ENCODE measurements around the gene NPIPB2. TPM values are rescaled to one million over a fixed set of nuclear protein-coding genes. Genes with fewer than 3 reads are reported as not detected.
A peak's percentile ranks its signal among the peaks of the same experiment; 100 is the strongest.
"Not testable (repeated sequence)": the region's sequence is repeated elsewhere in the genome, so short reads cannot be mapped to it uniquely, and the experiment has no call there.

Gene NPIPB2
- total RNA-seq, 3 donors from 2014 or later = 11.1 to 17.6 (median 15.3) TPM

DNA sequence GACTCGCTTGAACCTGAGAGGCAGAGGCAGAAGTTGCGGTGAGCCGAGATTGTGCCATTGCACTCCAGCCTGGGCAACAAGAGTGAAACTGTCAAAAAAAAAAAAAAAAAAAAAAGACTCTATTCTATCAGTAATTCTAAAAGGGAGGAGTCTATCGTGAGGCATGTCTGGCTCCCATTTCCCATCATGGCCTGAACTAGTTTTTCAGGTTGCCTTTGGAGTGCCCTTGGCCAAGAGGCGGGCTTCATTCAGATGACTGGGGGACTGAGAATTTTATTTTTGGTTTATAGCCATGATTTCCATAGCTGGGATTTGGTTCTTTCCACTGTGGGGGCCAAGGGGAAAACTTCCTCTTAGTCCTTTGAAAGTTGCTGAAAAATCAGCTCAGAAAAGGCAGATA, 31.2 kb upstream of the NPIPB2 start:
- intact Hi-C loops (cut with DNase I, micrococcal nuclease) = no loop called here
- DNase-seq = no peak
- Histone ChIP-seq H3K4me3 (no peak overlapping the region), H3K4me1 (ENCODE audit: low read depth) (peaks cover 14% of the 10 kb centered on the region), H3K9me3 (no peaks in the 10 kb centered on the region), H3K36me3 (ENCODE audit: low read depth) (no peaks in the 10 kb centered on the region)
- no peak for ATAC-seq
- no peak for TF ChIP-seq CTCF (IDR thresholded peaks at IDR 0.05)

DNA sequence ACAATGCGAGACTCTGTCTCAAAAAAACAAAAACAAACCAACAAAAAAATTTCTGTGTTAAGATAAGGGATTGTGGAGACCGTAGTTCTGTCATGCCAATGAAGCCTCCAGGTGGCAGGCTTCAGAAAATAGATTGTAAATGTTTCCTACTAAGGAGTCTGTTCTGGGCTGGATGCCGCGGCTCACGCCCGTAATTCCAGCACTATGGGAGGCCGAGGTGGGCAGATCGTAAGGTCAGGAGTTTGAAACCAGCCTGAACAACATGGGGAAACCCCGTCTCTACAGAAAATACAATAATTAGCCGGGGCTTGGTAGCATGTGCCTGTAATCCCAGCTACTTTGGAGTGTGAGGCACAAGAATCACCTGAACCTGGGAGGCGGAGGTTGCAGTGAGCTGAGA, 30.3 kb upstream of the NPIPB2 start:
- DNase-seq = peak in 1 of 3 donors; percentile 55
- no peak for ATAC-seq
- intact Hi-C loops (cut with DNase I, micrococcal nuclease) = no loop called here
- H3K4me1 ChIP-seq (ENCODE audit: low read depth) = peaks cover 6% of the 10 kb centered on the region
- H3K36me3 ChIP-seq (ENCODE audit: low read depth) = no peaks in the 10 kb centered on the region
- TF ChIP-seq CTCF (IDR thresholded peaks at IDR 0.05) = no peak
- H3K9me3 ChIP-seq = no peaks in the 10 kb centered on the region
- no peak overlapping the region for H3K4me3 ChIP-seq

GRCh38 chr16:11970292-11970691, 28.4 kb upstream of the NPIPB2 start:
- ATAC-seq; DNase-seq; H3K9me3 ChIP-seq; H3K4me1 ChIP-seq (ENCODE audit: low read depth); H3K36me3 ChIP-seq (ENCODE audit: low read depth); H3K4me3 ChIP-seq; intact Hi-C loops (cut with DNase I, micrococcal nuclease): not testable (repeated sequence)

- no peak for ATAC-seq
- Histone ChIP-seq H3K4me1 (ENCODE audit: low read depth) (no peaks in the 10 kb centered on the region), H3K4me3 (no peak overlapping the region), H3K36me3 (ENCODE audit: low read depth) (no peaks in the 10 kb centered on the region), H3K9me3 (no peaks in the 10 kb centered on the region)
- TF ChIP-seq CTCF (IDR thresholded peaks at IDR 0.05) = no peak
- intact Hi-C loops (cut with DNase I, micrococcal nuclease) = no loop called here
- DNase-seq = no peak
Measured at GRCh38 chr16:11968577-11968976, 26.7 kb upstream of the NPIPB2 start.

GRCh38 chr16:11967195-11967911, 25.5 kb upstream of the NPIPB2 start:
- no peaks in the 10 kb centered on the region for H3K4me1 ChIP-seq (ENCODE audit: low read depth)
- DNase-seq (no peak), ATAC-seq (no peak)
- no peak for TF ChIP-seq CTCF (IDR thresholded peaks at IDR 0.05)
- no peak overlapping the region for H3K4me3 ChIP-seq
- intact Hi-C loops (cut with DNase I, micrococcal nuclease) = no loop called here
- H3K9me3 ChIP-seq = no peaks in the 10 kb centered on the region
- no peaks in the 10 kb centered on the region for H3K36me3 ChIP-seq (ENCODE audit: low read depth)

- DNase-seq = no peak
- intact Hi-C loops (cut with DNase I, micrococcal nuclease) = no loop called here
Measured at GRCh38 chr16:11966173-11966572, 24.3 kb upstream of the NPIPB2 start.

More at GRCh38 chr16:11966173-11966572, 24.3 kb upstream of the NPIPB2 start:
- Histone ChIP-seq H3K36me3 (ENCODE audit: low read depth) (no peaks in the 10 kb centered on the region), H3K4me3 (no peak overlapping the region), H3K4me1 (ENCODE audit: low read depth) (no peaks in the 10 kb centered on the region), H3K9me3 (no peaks in the 10 kb centered on the region)
- no peak for ATAC-seq
- no peak for TF ChIP-seq CTCF (IDR thresholded peaks at IDR 0.05)
